Smooth muscle cell (in vitro differentiated cells): ENCODE data around the gene MAEA. TPM values are rescaled to one million over a fixed set of nuclear protein-coding genes. Genes with fewer than 3 reads are reported as not detected.
"Not testable (repeated sequence)": the region's sequence is repeated elsewhere in the genome, so short reads cannot be mapped to it uniquely, and the experiment has no call there.

Source experiments
- DNase-seq: peaks from one replicate; lab custom pipeline; 2025; ENCODE audit not compliant: unreplicated experiment; lab: John Stamatoyannopoulos, UW
- H2AFZ ChIP-seq: fragments of 200-600 bp; sonication (generic); 2 replicates; pipeline ENCODE4 v1.6.0; 2016; ENCODE audit warnings: antibody characterized with exemption, low read depth, mild to moderate bottlenecking
- H3F3A ChIP-seq: fragments of 200-600 bp; sonication (generic); 2 replicates; pipeline ENCODE4 v1.6.0; 2017; ENCODE audit warnings: antibody characterized with exemption, low read depth
- H3K27ac ChIP-seq: fragments of 200-600 bp; sonication (generic); 2 replicates; pipeline ENCODE4 v1.5.1; 2016; ENCODE audit warnings: low read depth, mild to moderate bottlenecking
- H3K27me3 ChIP-seq: fragments of 200-600 bp; sonication (generic); 2 replicates; pipeline ENCODE4 v1.6.1; 2016; ENCODE audit warnings: low read depth, mild to moderate bottlenecking
- H3K36me3 ChIP-seq: fragments of 200-600 bp; sonication (generic); 2 replicates; pipeline ENCODE4 v1.5.1; 2016; ENCODE audit warnings: low read depth
- H3K4me1 ChIP-seq: fragments of 200-600 bp; sonication (generic); 2 replicates; pipeline ENCODE4 v1.5.1; 2016; ENCODE audit warnings: low read depth
- H3K4me2 ChIP-seq: fragments of 200-600 bp; sonication (generic); 2 replicates; pipeline ENCODE4 v1.6.0; 2016; ENCODE audit warnings: mild to moderate bottlenecking
- H3K4me3 ChIP-seq: fragments of 200-600 bp; sonication (generic); 2 replicates; pipeline ENCODE4 v1.5.1; 2016; ENCODE audit warnings: mild to moderate bottlenecking
- H3K79me2 ChIP-seq: fragments of 200-600 bp; sonication (generic); 2 replicates; pipeline ENCODE4 v1.6.0; 2016; ENCODE audit warnings: low read depth, mild to moderate bottlenecking
- H3K9ac ChIP-seq: fragments of 200-600 bp; sonication (generic); 2 replicates; pipeline ENCODE4 v1.6.0; 2016; ENCODE audit warnings: low read depth
- H3K9me3 ChIP-seq: fragments of 200-600 bp; sonication (generic); replicated peaks from 2 replicates; pipeline ENCODE4 v1.5.1; 2016; ENCODE audit warnings: low read depth
- H4K20me1 ChIP-seq: fragments of 200-600 bp; sonication (generic); 2 replicates; pipeline ENCODE4 v1.6.0; 2016; ENCODE audit warnings: low read depth
- CTCF ChIP-seq: fragments of 200-600 bp; sonication (generic); IDR thresholded peaks from 2 replicates; pipeline ENCODE4 v1.5.1; 2017; ENCODE audit warnings: borderline replicate concordance, mild to moderate bottlenecking, antibody characterized with exemption; ENCODE audit not compliant: insufficient read depth, poor library complexity, severe bottlenecking
- WGBS: methylation state at CpG from one replicate; pipeline ENCODE4 v1.1.7; 2016; ENCODE audit warnings: low lambda C conversion rate; 5-methylcytosine and 5-hydroxymethylcytosine counted together
- polyA plus RNA-seq: library from polyadenylated mRNA; unstranded; fragments of >200 nt; fragmentation: Nextera tagmentation; extraction: Ambion mirVana; gene quantifications from 2 replicates; pipeline ENCODE4 v1.2.1, GENCODE V29; 2016
- total RNA-seq: library from RNA; depleted of rRNA; stranded (reverse); fragments of >200 nt; gene quantifications from 2 replicates; pipeline ENCODE4 v1.2.3, GENCODE V29; 2014

The MAEA gene
- total and polyA plus RNA-seq, 2 experiments from 2014 or later = 48.0 to 48.2 TPM

GRCh38 chr4:1332686-1333085 lies 43.0 kb downstream of the MAEA start:
- H3K27ac ChIP-seq = no peak overlapping the region
- H3K36me3 ChIP-seq = peaks cover 4% of the 10 kb centered on the region
- H4K20me1 ChIP-seq = peaks cover 52% of the 10 kb centered on the region
- H3F3A ChIP-seq = no peaks in the 10 kb centered on the region
- 94% methylated on average over 13 of the region's 13 CpGs for WGBS
- H3K79me2 ChIP-seq = no peaks in the 10 kb centered on the region
- no peaks in the 10 kb centered on the region for H3K4me1 ChIP-seq
- DNase-seq = no peak
- no peaks in the 10 kb centered on the region for H3K9me3 ChIP-seq
- TF ChIP-seq CTCF = no peak
- no peaks in the 10 kb centered on the region for H3K27me3 ChIP-seq
- H3K4me2 ChIP-seq = no peak overlapping the region
- no peak overlapping the region for H3K4me3 ChIP-seq
- H3K9ac ChIP-seq = no peak overlapping the region
- H2AFZ ChIP-seq = no peak overlapping the region

GRCh38 chr4:1333256-1333655 lies 43.6 kb downstream of the MAEA start:
- Histone ChIP-seq H2AFZ (no peak overlapping the region), H3K36me3 (peaks cover 4% of the 10 kb centered on the region), H3K27ac (no peak overlapping the region), H3K4me2 (no peak overlapping the region), H3K79me2 (no peaks in the 10 kb centered on the region), H3F3A (no peaks in the 10 kb centered on the region), H3K4me3 (no peak overlapping the region), H4K20me1 (peaks cover 46% of the 10 kb centered on the region), H3K9me3 (no peaks in the 10 kb centered on the region), H3K27me3 (no peaks in the 10 kb centered on the region), H3K9ac (no peak overlapping the region), H3K4me1 (no peaks in the 10 kb centered on the region)
- WGBS = 98% methylated on average over 8 of the region's 8 CpGs
- DNase-seq = no peak
- no peak for TF ChIP-seq CTCF

GRCh38 chr4:1333851-1334578 lies 44.3 kb downstream of the MAEA start:
- not testable (repeated sequence) for H3K4me1 ChIP-seq, H3K79me2 ChIP-seq, H3K9ac ChIP-seq, H3K27ac ChIP-seq, H3K36me3 ChIP-seq, H3K4me2 ChIP-seq, H3K9me3 ChIP-seq, DNase-seq, H3F3A ChIP-seq, H2AFZ ChIP-seq, H3K27me3 ChIP-seq, H3K4me3 ChIP-seq
- 88% methylated on average over 9 of the region's 12 CpGs for WGBS
- peaks cover 39% of the 10 kb centered on the region for H4K20me1 ChIP-seq

- WGBS = 98% methylated on average over 6 of the region's 6 CpGs
- Histone ChIP-seq H3K9me3 (no peaks in the 10 kb centered on the region), H3K36me3 (peaks cover 9% of the 10 kb centered on the region), H3K4me3 (no peak overlapping the region), H4K20me1 (peaks cover 34% of the 10 kb centered on the region), H3K79me2 (no peaks in the 10 kb centered on the region), H3K9ac (no peak overlapping the region), H3K4me2 (no peak overlapping the region), H3K27me3 (no peaks in the 10 kb centered on the region), H3K4me1 (no peaks in the 10 kb centered on the region), H3F3A (no peaks in the 10 kb centered on the region), H3K27ac (no peak overlapping the region), H2AFZ (no peak overlapping the region)
- TF ChIP-seq CTCF = no peak
- no peak for DNase-seq
These were observed 44.8 kb downstream of the MAEA start for GRCh38 chr4:1334579-1334895.

- not testable (repeated sequence) for H3K4me3 ChIP-seq, H3F3A ChIP-seq, H3K4me1 ChIP-seq, DNase-seq, H3K9me3 ChIP-seq, H3K79me2 ChIP-seq, H3K4me2 ChIP-seq, H3K9ac ChIP-seq, H3K27ac ChIP-seq, H3K27me3 ChIP-seq, H2AFZ ChIP-seq
- Histone ChIP-seq H4K20me1 (peaks cover 27% of the 10 kb centered on the region), H3K36me3 (peaks cover 15% of the 10 kb centered on the region)
- 85% methylated on average over 4 of the region's 4 CpGs for WGBS
These were observed 45.6 kb downstream of the MAEA start for GRCh38 chr4:1335193-1335883.
